HUES6 (cell line): Measurements from ENCODE around the gene NUTM1.

Source experiments
- H3K27ac ChIP-seq: 2 replicates; pipeline ENCODE4 v1.7.0; 2013; ENCODE audit warnings: low read depth, mild to moderate bottlenecking, low read length, inconsistent platforms
- H3K27me3 ChIP-seq: 2 replicates; pipeline ENCODE4 v1.6.1; 2013; ENCODE audit warnings: low read length; ENCODE audit not compliant: control insufficient read depth, insufficient read depth
- H3K36me3 ChIP-seq: 2 replicates; pipeline ENCODE4 v1.6.1; 2013; ENCODE audit warnings: low read length; ENCODE audit not compliant: control insufficient read depth, insufficient read depth
- H3K4me1 ChIP-seq: 2 replicates; pipeline ENCODE4 v1.6.1; 2013; ENCODE audit warnings: low read length; ENCODE audit not compliant: control insufficient read depth, insufficient read depth
- H3K4me3 ChIP-seq: 2 replicates; pipeline ENCODE4 v1.5.1; 2013; ENCODE audit warnings: low read depth, low read length
- H3K9ac ChIP-seq: one replicate; pipeline ENCODE4 v1.6.1; 2013; ENCODE audit warnings: mild to moderate bottlenecking, low read length
- H3K9me3 ChIP-seq: 2 replicates; pipeline ENCODE4 v1.6.1; 2013; ENCODE audit warnings: low read depth, low read length; ENCODE audit not compliant: control insufficient read depth, insufficient read depth

Gene NUTM1

GRCh38 chr15:34342737-34343575 is at the start of gene NUTM1, which contains the start of gene NOP10:
Gene NUTM1, plus strand, starts transcription at chr15:34343315. Its CDS starts 382 bp downstream, at chr15:34343697.
Gene NOP10, minus strand, starts transcription at chr15:34343136. Its CDS starts 63 bp downstream, at chr15:34343073.
- H3K4me3 ChIP-seq, result peak within 1 kb of the TSS; percentile 80
- no peaks in the 10 kb centered on the region for H3K27me3 ChIP-seq
- no peaks in the 10 kb centered on the region for H3K9me3 ChIP-seq
- H3K36me3 ChIP-seq, result peaks cover 14% of the 10 kb centered on the region
- H3K9ac ChIP-seq, result peak within 1 kb of the TSS; percentile 90
- peaks cover 8% of the 10 kb centered on the region for H3K4me1 ChIP-seq
- H3K27ac ChIP-seq, result peak within 1 kb of the TSS; percentile 47; the same call in 1 of the 2 replicates

GRCh38 chr15:34297059-34297458 is 46.1 kb upstream of the NUTM1 start:
- Histone ChIP-seq H3K27me3 (no peaks in the 10 kb centered on the region), H3K27ac (no peak overlapping the region), H3K9me3 (no peaks in the 10 kb centered on the region), H3K36me3 (no peaks in the 10 kb centered on the region), H3K4me3 (no peak overlapping the region), H3K4me1 (no peaks in the 10 kb centered on the region), H3K9ac (no peak overlapping the region)

GRCh38 chr15:34301058-34301457 is 42.1 kb upstream of the NUTM1 start:
- no peaks in the 10 kb centered on the region for H3K27me3 ChIP-seq
- H3K36me3 ChIP-seq, result no peaks in the 10 kb centered on the region
- H3K4me1 ChIP-seq, result no peaks in the 10 kb centered on the region
- no peak overlapping the region for H3K9ac ChIP-seq
- no peak overlapping the region for H3K27ac ChIP-seq
- H3K9me3 ChIP-seq, result no peaks in the 10 kb centered on the region
- no peak overlapping the region for H3K4me3 ChIP-seq

GRCh38 chr15:34304613-34305012 is 38.5 kb upstream of the NUTM1 start:
- Histone ChIP-seq H3K4me3 (no peak overlapping the region), H3K36me3 (no peaks in the 10 kb centered on the region), H3K9ac (no peak overlapping the region), H3K27me3 (no peaks in the 10 kb centered on the region), H3K27ac (no peak overlapping the region), H3K4me1 (no peaks in the 10 kb centered on the region), H3K9me3 (no peaks in the 10 kb centered on the region)

- Histone ChIP-seq H3K9me3 (no peaks in the 10 kb centered on the region), H3K27ac (no peak overlapping the region), H3K27me3 (no peaks in the 10 kb centered on the region), H3K9ac (no peak overlapping the region), H3K4me3 (no peak overlapping the region), H3K36me3 (no peaks in the 10 kb centered on the region), H3K4me1 (no peaks in the 10 kb centered on the region)
These were observed 31.6 kb upstream of the NUTM1 start for GRCh38 chr15:34311563-34311962.

- Histone ChIP-seq H3K4me1 (peaks cover 7% of the 10 kb centered on the region), H3K9ac (no peak overlapping the region), H3K9me3 (no peaks in the 10 kb centered on the region), H3K27ac (no peak overlapping the region), H3K27me3 (no peaks in the 10 kb centered on the region), H3K36me3 (no peaks in the 10 kb centered on the region), H3K4me3 (no peak overlapping the region)
These were observed 28.3 kb upstream of the NUTM1 start for GRCh38 chr15:34314491-34315490.

- Histone ChIP-seq H3K36me3 (no peaks in the 10 kb centered on the region), H3K9me3 (peaks cover 2% of the 10 kb centered on the region; the same call in 1 of the 2 replicates), H3K4me3 (peak overlapping the region; percentile 64), H3K27me3 (no peaks in the 10 kb centered on the region), H3K9ac (peak overlapping the region; percentile 67), H3K4me1 (peaks cover 7% of the 10 kb centered on the region), H3K27ac (no peak overlapping the region)
These were observed 24.6 kb upstream of the NUTM1 start for GRCh38 chr15:34318277-34319079.

GRCh38 chr15:34323217-34323616 is 19.9 kb upstream of the NUTM1 start:
- Histone ChIP-seq H3K27ac (no peak overlapping the region), H3K9me3 (peaks cover 4% of the 10 kb centered on the region; the same call in 1 of the 2 replicates), H3K9ac (no peak overlapping the region), H3K4me3 (no peak overlapping the region), H3K27me3 (no peaks in the 10 kb centered on the region), H3K4me1 (peaks cover 4% of the 10 kb centered on the region; the same call in 1 of the 2 replicates), H3K36me3 (no peaks in the 10 kb centered on the region)

GRCh38 chr15:34324933-34325332 is 18.2 kb upstream of the NUTM1 start:
- Histone ChIP-seq H3K9me3 (peaks cover 4% of the 10 kb centered on the region; the same call in 1 of the 2 replicates), H3K27me3 (no peaks in the 10 kb centered on the region), H3K4me1 (no peaks in the 10 kb centered on the region), H3K27ac (no peak overlapping the region), H3K4me3 (no peak overlapping the region), H3K36me3 (no peaks in the 10 kb centered on the region), H3K9ac (no peak overlapping the region)

GRCh38 chr15:34325368-34325767 is 17.7 kb upstream of the NUTM1 start:
- H3K4me3 ChIP-seq, result no peak overlapping the region
- no peak overlapping the region for H3K9ac ChIP-seq
- H3K9me3 ChIP-seq, result peaks cover 4% of the 10 kb centered on the region; the same call in 1 of the 2 replicates
- H3K36me3 ChIP-seq, result no peaks in the 10 kb centered on the region
- no peak overlapping the region for H3K27ac ChIP-seq
- no peaks in the 10 kb centered on the region for H3K4me1 ChIP-seq
- no peaks in the 10 kb centered on the region for H3K27me3 ChIP-seq
